Brain microvascular endothelial cell (primary cell): ENCODE data around the gene MADD.

Experiments
- DNase-seq: peaks from one replicate; pipeline ENCODE4 v3.0.0-alpha.2; 2020
- H3K27ac ChIP-seq: fragments of 250-450 bp; sonication (Bioruptor Pico); 2 replicates; pipeline ENCODE4 v1.5.1; 2020; ENCODE audit warnings: mild to moderate bottlenecking, moderate library complexity
- H3K27me3 ChIP-seq: fragments of 250-450 bp; sonication (Bioruptor Pico); replicated peaks from 2 replicates; pipeline ENCODE4 v1.5.1; 2020; ENCODE audit warnings: mild to moderate bottlenecking
- H3K36me3 ChIP-seq: fragments of 250-450 bp; sonication (Bioruptor Pico); replicated peaks from 2 replicates; pipeline ENCODE4 v1.5.1; 2020; ENCODE audit warnings: mild to moderate bottlenecking
- H3K4me3 ChIP-seq: 2 replicates; pipeline ENCODE4 v1.5.1; 2011; ENCODE audit warnings: low read depth, mild to moderate bottlenecking, control low read depth, low read length, moderate library complexity
- in situ Hi-C: cut with HindIII; loops from 2 replicates; pipeline ENCODE4 v1.10.0; 2017; ENCODE audit warnings: low sequenced_read_pairs, low pct_ligation_motif_present
- TF ChIP-seq, protein P1 (sequence below): IDR thresholded peaks from 2 replicates; pipeline ENCODE4 v1.5.1; 2011; ENCODE audit warnings: low read depth, mild to moderate bottlenecking, moderate library complexity, low read length, control low read depth, inconsistent platforms; ENCODE audit errors: missing control alignments

The MADD gene

DNA sequence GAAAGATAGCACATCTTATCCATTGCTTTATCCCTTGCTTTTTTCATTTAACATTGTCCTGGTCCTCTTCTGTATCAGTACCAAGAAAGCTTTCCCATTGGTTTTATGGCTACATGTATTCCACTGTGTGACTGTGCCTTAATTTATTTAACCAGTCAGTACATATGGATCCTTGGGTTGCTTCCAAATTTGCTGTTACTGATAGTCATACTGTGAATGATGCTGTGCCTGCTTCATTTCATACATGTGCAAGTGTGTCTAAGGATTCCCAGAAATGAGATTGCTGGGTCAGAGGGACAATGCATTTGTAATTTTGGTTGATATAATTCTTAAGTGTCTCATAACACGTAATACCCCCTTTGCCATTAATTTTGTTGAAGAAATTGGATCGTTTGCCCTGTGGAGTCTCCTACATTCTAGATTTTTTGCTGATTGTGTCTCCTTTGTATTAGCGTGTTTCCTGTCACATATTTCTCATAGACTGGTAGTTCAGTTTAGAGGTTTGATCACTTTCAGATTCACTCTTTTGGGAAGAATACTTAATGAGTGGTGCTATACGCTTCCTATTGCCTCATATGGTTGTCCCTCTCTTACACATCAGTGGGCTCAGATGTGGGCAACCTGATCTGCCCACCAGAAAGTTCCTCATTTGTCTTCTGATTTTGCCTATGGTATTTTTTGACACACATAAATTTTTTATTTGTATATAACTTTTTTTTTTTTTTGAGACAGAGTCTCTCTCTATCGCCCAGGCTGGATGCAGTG, 47.3 kb downstream of the MADD start:
- Histone ChIP-seq H3K27me3 (no peaks in the 10 kb centered on the region), H3K36me3 (peaks cover 28% of the 10 kb centered on the region), H3K27ac (no peak overlapping the region), H3K4me3 (no peak overlapping the region)
- TF ChIP-seq, protein P1, sequence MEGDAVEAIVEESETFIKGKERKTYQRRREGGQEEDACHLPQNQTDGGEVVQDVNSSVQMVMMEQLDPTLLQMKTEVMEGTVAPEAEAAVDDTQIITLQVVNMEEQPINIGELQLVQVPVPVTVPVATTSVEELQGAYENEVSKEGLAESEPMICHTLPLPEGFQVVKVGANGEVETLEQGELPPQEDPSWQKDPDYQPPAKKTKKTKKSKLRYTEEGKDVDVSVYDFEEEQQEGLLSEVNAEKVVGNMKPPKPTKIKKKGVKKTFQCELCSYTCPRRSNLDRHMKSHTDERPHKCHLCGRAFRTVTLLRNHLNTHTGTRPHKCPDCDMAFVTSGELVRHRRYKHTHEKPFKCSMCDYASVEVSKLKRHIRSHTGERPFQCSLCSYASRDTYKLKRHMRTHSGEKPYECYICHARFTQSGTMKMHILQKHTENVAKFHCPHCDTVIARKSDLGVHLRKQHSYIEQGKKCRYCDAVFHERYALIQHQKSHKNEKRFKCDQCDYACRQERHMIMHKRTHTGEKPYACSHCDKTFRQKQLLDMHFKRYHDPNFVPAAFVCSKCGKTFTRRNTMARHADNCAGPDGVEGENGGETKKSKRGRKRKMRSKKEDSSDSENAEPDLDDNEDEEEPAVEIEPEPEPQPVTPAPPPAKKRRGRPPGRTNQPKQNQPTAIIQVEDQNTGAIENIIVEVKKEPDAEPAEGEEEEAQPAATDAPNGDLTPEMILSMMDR = no peak
- in situ Hi-C loops = no loop called here
- DNase-seq = no peak

GRCh38 chr11:47318166-47318565, 48.2 kb downstream of the MADD start:
- Histone ChIP-seq H3K27ac (no peak overlapping the region), H3K4me3 (no peak overlapping the region), H3K36me3 (peaks cover 25% of the 10 kb centered on the region), H3K27me3 (no peaks in the 10 kb centered on the region)
- DNase-seq = no peak
- in situ Hi-C loops = no loop called here
- TF ChIP-seq, protein P1 = no peak

DNA sequence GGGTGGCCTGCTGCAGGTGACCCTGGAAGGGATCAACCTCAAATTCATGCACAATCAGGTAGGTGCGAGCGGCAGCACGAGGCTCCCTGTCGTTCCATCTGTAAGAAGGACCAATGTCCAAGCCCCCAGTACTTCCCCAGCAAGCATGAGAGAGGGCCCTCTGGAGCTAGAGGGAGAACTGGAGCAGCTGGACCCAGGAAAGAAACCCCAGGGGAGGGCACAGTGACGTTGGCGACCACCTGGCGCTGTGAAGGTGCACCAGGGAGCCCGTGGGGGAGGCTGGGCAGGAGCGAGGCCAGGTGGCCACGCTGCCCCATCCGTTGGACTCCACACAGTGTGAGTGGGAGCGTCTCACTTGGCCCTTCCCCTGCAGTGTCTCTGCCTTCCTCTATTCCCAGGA, 54.6 kb downstream of the MADD start:
- no peak overlapping the region for H3K4me3 ChIP-seq
- no peak for DNase-seq

DNA sequence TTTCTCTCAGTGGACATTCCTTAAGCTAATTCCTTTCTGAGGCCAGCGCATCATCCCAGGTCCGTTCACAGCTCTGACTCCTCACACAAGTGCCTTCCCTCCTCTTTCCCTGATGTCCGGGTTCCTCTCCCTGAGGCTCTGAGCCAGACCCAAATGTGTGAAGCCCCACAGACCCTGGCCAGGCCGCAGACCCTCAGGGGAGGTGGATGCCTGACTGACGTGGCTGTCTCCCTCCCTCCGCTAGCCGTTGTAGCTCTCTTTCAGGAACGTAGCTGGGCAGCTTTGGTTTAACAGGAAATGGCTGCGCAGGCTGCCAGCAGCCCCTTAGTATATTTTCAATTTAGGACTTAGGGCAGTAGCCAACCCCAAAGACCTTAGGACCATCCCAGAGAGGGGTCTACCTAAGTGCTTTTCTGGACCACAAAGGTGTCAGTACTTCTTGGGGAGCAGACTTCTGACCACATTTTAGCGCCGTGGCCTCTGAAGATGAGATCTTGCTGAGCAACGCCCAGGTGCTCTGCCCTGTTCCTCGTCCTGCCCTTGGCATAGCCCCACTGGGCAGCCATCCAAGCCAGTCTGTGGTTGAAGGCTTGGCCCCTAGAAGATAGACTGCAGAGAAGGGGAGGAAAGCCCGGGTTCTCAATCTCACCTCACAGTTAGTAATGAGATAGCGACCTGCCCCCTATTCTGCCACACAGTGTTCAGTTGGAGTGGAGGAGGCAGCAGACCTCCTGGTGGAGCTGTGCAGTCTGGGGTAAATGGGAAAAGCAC, 55.5 kb downstream of the MADD start:
- in situ Hi-C loops = no loop called here
- Histone ChIP-seq H3K27ac (no peak overlapping the region), H3K36me3 (peaks cover 36% of the 10 kb centered on the region), H3K4me3 (no peak overlapping the region), H3K27me3 (no peaks in the 10 kb centered on the region)
- DNase-seq = no peak
- TF ChIP-seq, protein P1 = no peak

More for the DNA sequence above, 54.6 kb downstream of the MADD start:
- H3K27ac ChIP-seq = no peak overlapping the region
- TF ChIP-seq, protein P1 = no peak
- no peaks in the 10 kb centered on the region for H3K27me3 ChIP-seq
- in situ Hi-C loops = no loop called here
- peaks cover 35% of the 10 kb centered on the region for H3K36me3 ChIP-seq

DNA sequence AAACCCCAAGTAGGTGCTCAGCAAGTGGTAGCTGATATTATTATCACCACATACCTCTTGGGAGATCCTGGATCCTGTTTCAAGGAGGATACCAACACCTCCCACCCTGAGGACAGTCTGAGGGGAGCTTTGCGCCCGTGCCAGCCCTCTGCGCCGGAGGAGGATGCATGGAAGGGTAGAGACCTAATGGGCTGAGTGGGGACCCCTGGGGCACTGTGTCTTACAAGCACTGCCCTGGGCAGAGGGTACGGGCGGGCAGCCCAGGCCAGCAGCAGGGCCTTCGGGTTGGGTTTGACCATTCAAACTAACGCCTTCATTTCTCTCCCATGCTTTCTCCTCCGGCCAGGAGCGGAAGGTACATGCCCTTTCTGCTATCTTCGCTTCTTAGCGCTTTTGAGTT, 56.3 kb downstream of the MADD start:
- H3K27ac ChIP-seq = no peak overlapping the region
- no peak for DNase-seq
- in situ Hi-C loops = no loop called here
- no peak overlapping the region for H3K4me3 ChIP-seq
- H3K36me3 ChIP-seq = peaks cover 36% of the 10 kb centered on the region
- TF ChIP-seq, protein P1 = no peak
- no peaks in the 10 kb centered on the region for H3K27me3 ChIP-seq
